Spleen (tissue), 13 donors: ENCODE results near the gene IRAK1. TPM values are rescaled to one million over a fixed set of nuclear protein-coding genes. Genes with fewer than 3 reads are reported as not detected.

ENCODE experiments used
- DNase-seq: peaks from one replicate; pipeline ENCODE4 v3.0.0-alpha.2; 2020
- H3K27ac ChIP-seq, 8 donors: fragments of 200-600 bp; sonication (generic) in 7 of 8; 1 replicate in 4 of 8; 2 replicates in 4 of 8; pipeline versions ENCODE4 v1.5.0 to v1.8.0; 2016 to 2021; ENCODE audit warnings: inconsistent platforms in 4 of 8, mild to moderate bottlenecking in 4 of 8, moderate library complexity in 1 of 8
- H3K27me3 ChIP-seq, 7 donors: fragments of 200-600 bp; sonication (generic) in 6 of 7; replicated peaks in 1 of 7; 1 replicate in 4 of 7; 2 replicates in 3 of 7; pipeline versions ENCODE4 v1.5.0 to v1.8.0; 2016 to 2021; ENCODE audit warnings: inconsistent platforms in 3 of 7, mild to moderate bottlenecking in 1 of 7
- H3K36me3 ChIP-seq, 6 donors: fragments of 200-600 bp; sonication (generic) in 5 of 6; 1 replicate in 4 of 6; 2 replicates in 2 of 6; pipeline versions ENCODE4 v1.5.0 to v1.8.0; 2016 to 2021; ENCODE audit warnings: inconsistent platforms in 2 of 6
- H3K4me1 ChIP-seq, 6 donors: fragments of 200-600 bp; sonication (generic) in 5 of 6; 1 replicate in 3 of 6; 2 replicates in 3 of 6; pipeline versions ENCODE4 v1.5.0 to v1.8.0; 2016 to 2021; ENCODE audit warnings: inconsistent platforms in 3 of 6
- H3K4me3 ChIP-seq, 8 donors: fragments of 200-600 bp; sonication (generic) in 7 of 8; 1 replicate in 4 of 8; 2 replicates in 4 of 8; pipeline versions ENCODE4 v1.5.0 to v1.8.0; 2016 to 2021; ENCODE audit warnings: inconsistent platforms in 4 of 8, mild to moderate bottlenecking in 4 of 8, moderate library complexity in 2 of 8
- H3K9me3 ChIP-seq, 8 donors: fragments of 200-600 bp; sonication (generic) in 7 of 8; 1 replicate in 4 of 8; 2 replicates in 4 of 8; pipeline versions ENCODE4 v1.5.0 to v1.8.0; 2016 to 2021; ENCODE audit warnings: inconsistent platforms in 4 of 8
- POLR2A ChIP-seq, 3 donors: fragments of 450-650 bp; IDR thresholded peaks; one replicate each; pipeline ENCODE4 v1.5.1; 2017; ENCODE audit warnings: antibody characterized with exemption in 3 of 3, mild to moderate bottlenecking in 1 of 3
- POLR2AphosphoS5 ChIP-seq, 3 donors: sonication (generic); formaldehyde crosslinking; IDR thresholded peaks; one replicate each; pipeline ENCODE4 v1.5.1; 2017; ENCODE audit warnings: antibody characterized with exemption in 3 of 3
- WGBS, 5 donors: extraction: QIAGEN DNeasy Blood & Tissue Kit in 3 of 5; methylation state at CpG; one replicate each; pipeline versions ENCODE4 v1.1.5 to v1.1.7; 2013 to 2018; 5-methylcytosine and 5-hydroxymethylcytosine counted together
- intact Hi-C: fragments of 100-400 bp; cut with DNase I; formaldehyde crosslinking; loops from one replicate; pipeline ENCODE4 v1.15.0; 2023; ENCODE audit warnings: low total_unique reads
- long read RNA-seq, 2 donors: transcript quantifications; one replicate each; lab custom pipeline, GENCODE V29; 2026
- polyA plus RNA-seq, 3 donors: library from polyadenylated mRNA; stranded (reverse); fragments of 200-250 nt; gene quantifications; one replicate each; pipeline ENCODE4 v1.2.1, GENCODE V29; 2013
- total RNA-seq, 7 donors: library from RNA; depleted of rRNA in 3 of 7; stranded (reverse); fragments of >200 nt in 3 of 7; fragmentation: NEBNext Ultra II Directional in 4 of 7; extraction: Animal tissue kit (Norgen Biotek cat#: 25700) in 4 of 7; gene quantifications; one replicate each; pipeline versions ENCODE4 v1.1.0 to v1.2.1, GENCODE V29; 2016 to 2021
- TF ChIP-seq, protein P1 (sequence below), 11 experiments: fragments of 200-600 bp in 7 of 11; fragments of 450-650 bp in 4 of 11; sonication (generic) in 4 of 11; IDR thresholded peaks in 8 of 11; conservative IDR thresholded peaks in 3 of 11; 1 replicate in 7 of 11; 2 replicates in 4 of 11; pipeline versions ENCODE4 v1.4.0 to v1.8.0; 2016 to 2021; ENCODE audit warnings: antibody characterized with exemption in 11 of 11, inconsistent platforms in 4 of 11, mild to moderate bottlenecking in 1 of 11
- donor health status: healthy with polysubstance abuse.
- donor health status: DM: no; HTN: no; CAD: no; lungs with moderate emphysema.
- donor health status: DM: no; HTN: no; CAD: no.
- donor health status: Bipolar disorder and iron deficiency.
- donor health status: healthy.
- donor health status: DM: no; HTN: no; CAD: no.
- donor health status: DM: yes; HTN: yes; CAD: no.

Gene IRAK1
- total RNA-seq, result 100 to 1,000 TPM in 2 of 7 donors, 10 to 100 TPM in 5; 86.2 to 118 (median 91.1) TPM
- polyA plus RNA-seq, result 10 to 100 TPM; 46.4 to 85.2 (median 55.2) TPM
- long read RNA-seq, donor 1, partial matches to known transcripts, result 0 of 1 reads
- long read RNA-seq, donor 1, other reads (novel, unspliced or antisense), result 0 of 1 reads
- long read RNA-seq, donor 2, partial matches to known transcripts, result 0 of 3 reads
- long read RNA-seq, donor 2, other reads (novel, unspliced or antisense), result 0 of 3 reads

DNA sequence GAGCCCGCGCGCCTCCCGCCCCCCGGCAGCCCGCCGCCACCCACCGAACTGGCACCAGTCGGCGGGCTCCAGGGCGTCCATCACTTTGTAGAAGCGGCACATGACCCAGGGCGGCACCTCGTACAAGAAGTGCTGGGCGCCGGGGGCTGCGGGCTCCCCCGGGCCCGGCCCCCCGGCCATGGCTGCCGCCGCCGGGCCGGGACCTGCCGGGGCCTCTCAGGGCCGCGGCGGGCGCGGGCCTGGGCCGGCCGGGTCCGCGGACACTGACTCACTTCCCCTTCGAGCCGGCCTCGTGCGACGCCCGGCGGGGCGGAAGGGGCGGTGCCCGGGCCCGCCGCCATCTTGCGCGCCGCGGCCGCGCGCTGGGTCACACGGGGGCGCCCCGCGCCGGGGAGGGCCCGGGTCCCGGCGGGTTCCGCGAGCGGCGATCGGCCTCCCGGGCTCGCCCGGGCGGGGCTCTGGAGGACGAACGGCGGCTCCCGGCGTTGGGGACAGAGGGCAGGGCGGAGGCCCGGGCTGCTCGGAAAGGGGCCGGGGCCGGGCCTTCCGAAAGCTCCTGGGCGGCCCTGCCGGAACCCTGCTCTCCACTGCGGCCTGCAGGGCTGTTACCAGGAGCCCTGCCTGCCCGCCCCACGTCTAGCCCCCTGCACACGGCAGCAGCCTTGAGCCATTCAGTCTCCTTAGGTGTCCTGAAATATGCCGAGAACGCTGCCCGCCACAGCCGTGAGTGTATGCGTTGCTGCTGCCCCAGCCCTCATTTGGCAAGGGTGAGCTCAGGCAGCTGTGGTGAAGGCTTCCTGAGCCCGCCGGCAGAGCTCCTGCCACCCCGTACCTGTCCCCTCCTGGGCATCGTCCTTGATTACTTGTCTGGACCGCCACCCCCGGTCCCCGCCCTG, at the start of gene IRAK1:
Gene IRAK1, minus strand, starts transcription at position 270 of the 896 bp plus-strand sequence. Its CDS starts 90 bp downstream, at position 180.
- H3K36me3 ChIP-seq, result peaks cover 0 to 43% (median 22%) of the 10 kb centered on the region in 6 donors
- DNase-seq, result peak; percentile 92
- H3K4me3 ChIP-seq, result peak within 1 kb of the TSS; percentile 37 to 85 (median 62)
- TF ChIP-seq, protein P1, sequence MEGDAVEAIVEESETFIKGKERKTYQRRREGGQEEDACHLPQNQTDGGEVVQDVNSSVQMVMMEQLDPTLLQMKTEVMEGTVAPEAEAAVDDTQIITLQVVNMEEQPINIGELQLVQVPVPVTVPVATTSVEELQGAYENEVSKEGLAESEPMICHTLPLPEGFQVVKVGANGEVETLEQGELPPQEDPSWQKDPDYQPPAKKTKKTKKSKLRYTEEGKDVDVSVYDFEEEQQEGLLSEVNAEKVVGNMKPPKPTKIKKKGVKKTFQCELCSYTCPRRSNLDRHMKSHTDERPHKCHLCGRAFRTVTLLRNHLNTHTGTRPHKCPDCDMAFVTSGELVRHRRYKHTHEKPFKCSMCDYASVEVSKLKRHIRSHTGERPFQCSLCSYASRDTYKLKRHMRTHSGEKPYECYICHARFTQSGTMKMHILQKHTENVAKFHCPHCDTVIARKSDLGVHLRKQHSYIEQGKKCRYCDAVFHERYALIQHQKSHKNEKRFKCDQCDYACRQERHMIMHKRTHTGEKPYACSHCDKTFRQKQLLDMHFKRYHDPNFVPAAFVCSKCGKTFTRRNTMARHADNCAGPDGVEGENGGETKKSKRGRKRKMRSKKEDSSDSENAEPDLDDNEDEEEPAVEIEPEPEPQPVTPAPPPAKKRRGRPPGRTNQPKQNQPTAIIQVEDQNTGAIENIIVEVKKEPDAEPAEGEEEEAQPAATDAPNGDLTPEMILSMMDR (IDR thresholded peaks at IDR 0.05 in 8 of 11, conservative IDR thresholded peaks at IDR 0.05 in 3 of 11), result no peak
- no peak for TF ChIP-seq POLR2A (IDR thresholded peaks at IDR 0.05)
- peak in 2 of 3 donors; percentile 50 to 72 for TF ChIP-seq POLR2AphosphoS5 (IDR thresholded peaks at IDR 0.05)
- H3K9me3 ChIP-seq, result no peaks in the 10 kb centered on the region
- peaks cover 0 to 59% (median 25%) of the 10 kb centered on the region in 6 donors for H3K4me1 ChIP-seq
- 0 to 54% (median 1%) methylated on average over 4 to 99 of the region's 99 CpGs for WGBS, 5 donors
- intact Hi-C loops, result no loop called here
- peak within 1 kb of the TSS; percentile 80 to 94 (median 91) for H3K27ac ChIP-seq
- H3K27me3 ChIP-seq, result peaks cover 0 to 6% (median 0%) of the 10 kb centered on the region in 7 donors

DNA sequence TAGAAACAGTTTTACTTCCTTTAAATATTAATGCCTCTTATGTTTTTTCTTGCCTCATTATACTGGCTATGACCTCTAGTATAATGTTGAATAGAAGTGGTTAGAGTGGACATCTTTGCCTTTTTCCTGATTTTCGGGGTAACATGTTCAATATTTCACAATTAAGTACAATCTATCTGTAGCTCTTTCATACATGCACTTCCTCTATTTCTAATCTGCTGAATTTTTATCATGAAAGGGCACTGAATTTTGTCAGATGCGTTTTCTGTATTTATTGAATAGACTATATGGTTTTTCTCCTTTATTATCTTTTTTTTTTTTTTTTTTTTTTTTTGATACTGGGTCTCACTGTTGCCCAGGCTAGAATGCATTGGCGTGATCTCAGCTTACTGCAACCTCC, 48.9 kb upstream of the IRAK1 start:
- intact Hi-C loops, result no loop called here
- H3K27me3 ChIP-seq, result peaks cover 0 to 7% (median 0%) of the 10 kb centered on the region in 7 donors
- no peak for DNase-seq
- no peak overlapping the region for H3K27ac ChIP-seq
- no peak overlapping the region for H3K4me3 ChIP-seq
- peaks cover 0 to 93% (median 46%) of the 10 kb centered on the region in 6 donors for H3K4me1 ChIP-seq
- WGBS, 5 donors, result 60 to 86% (median 61%) methylated on average over 3 of the region's 3 CpGs
- TF ChIP-seq POLR2AphosphoS5 (IDR thresholded peaks at IDR 0.05) (no peak), POLR2A (IDR thresholded peaks at IDR 0.05) (no peak)
- TF ChIP-seq, protein P1 (IDR thresholded peaks at IDR 0.05 in 8 of 11, conservative IDR thresholded peaks at IDR 0.05 in 3 of 11), result no peak
- no peaks in the 10 kb centered on the region for H3K9me3 ChIP-seq
- peaks cover 0 to 6% (median 0%) of the 10 kb centered on the region in 6 donors for H3K36me3 ChIP-seq

DNA sequence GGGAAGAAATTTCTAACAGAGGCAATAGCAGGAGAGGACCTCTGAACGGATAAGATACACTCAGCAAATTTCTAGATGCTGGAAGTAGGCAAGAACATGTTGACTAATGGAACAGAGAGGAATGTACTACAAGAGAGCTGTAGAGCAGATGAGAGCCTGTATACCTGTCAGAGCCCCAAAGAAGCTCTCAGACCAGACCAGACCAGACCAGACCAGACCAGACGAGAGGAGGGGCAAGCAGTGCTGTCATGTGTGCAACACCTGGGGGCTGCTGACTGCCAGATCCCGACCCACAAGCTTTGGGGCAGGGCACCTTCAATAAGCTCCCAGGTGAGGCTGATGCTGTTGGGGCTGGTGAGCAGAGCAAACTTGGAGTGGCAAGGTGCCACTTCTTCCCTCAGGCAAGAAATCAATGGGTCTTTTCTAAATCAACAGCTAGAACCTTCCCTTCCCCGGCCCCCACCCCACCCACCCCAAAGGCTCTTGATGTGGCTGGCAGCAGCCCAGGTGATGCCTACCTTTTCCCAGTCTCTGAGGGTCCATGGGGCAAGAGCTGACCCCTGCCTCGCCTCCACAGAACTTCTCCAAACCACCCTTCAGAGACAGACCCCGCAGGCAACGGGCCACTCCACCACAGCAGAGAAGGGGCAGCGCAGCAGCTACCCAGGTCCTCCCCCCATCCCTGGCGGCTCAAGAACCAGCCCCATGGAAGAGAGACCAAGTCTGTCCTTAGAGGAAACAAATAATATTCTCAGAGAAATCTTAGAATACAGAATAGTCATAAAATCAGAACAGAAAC, 45.1 kb upstream of the IRAK1 start:
- H3K27ac ChIP-seq, result no peak overlapping the region
- TF ChIP-seq, protein P1 (IDR thresholded peaks at IDR 0.05 in 8 of 11, conservative IDR thresholded peaks at IDR 0.05 in 3 of 11), result no peak
- no peak for TF ChIP-seq POLR2A (IDR thresholded peaks at IDR 0.05)
- no peaks in the 10 kb centered on the region for H3K9me3 ChIP-seq
- WGBS, 5 donors, result 67 to 82% (median 76%) methylated on average over 8 to 9 of the region's 9 CpGs
- no peak for DNase-seq
- H3K27me3 ChIP-seq, result peaks cover 0 to 10% (median 0%) of the 10 kb centered on the region in 7 donors
- peaks cover 0 to 100% (median 59%) of the 10 kb centered on the region in 6 donors for H3K4me1 ChIP-seq
- intact Hi-C loops, result no loop called here
- H3K36me3 ChIP-seq, result peaks cover 0 to 3% (median 0%) of the 10 kb centered on the region in 6 donors
- no peak overlapping the region for H3K4me3 ChIP-seq
